Left lung (tissue), 14 donors: ENCODE results near the gene RSPO1. TPM values are rescaled to one million over a fixed set of nuclear protein-coding genes. Genes with fewer than 3 reads are reported as not detected.
"Not testable (repeated sequence)": the region's sequence is repeated elsewhere in the genome, so short reads cannot be mapped to it uniquely, and the experiment has no call there.

Source experiments
- ATAC-seq: fragments of 200-7000 bp; cut with Tn5 transposase; one replicate; pipeline ENCODE4 v1.9.1; 2020; ENCODE audit warnings: moderate library complexity
- DNase-seq, 4 donors: peaks; one replicate each; pipeline ENCODE4 v3.0.0-alpha.2; 2013 to 2020
- H3K27ac ChIP-seq, 2 donors: fragments of 200-600 bp; sonication (generic) in 1 of 2; one replicate each; pipeline versions ENCODE4 v1.5.0 to v1.8.0; 2020 to 2021
- H3K27me3 ChIP-seq, 2 donors: fragments of 200-600 bp; sonication (generic) in 1 of 2; one replicate each; pipeline versions ENCODE4 v1.5.0 to v1.8.0; 2020 to 2021
- H3K36me3 ChIP-seq, 2 donors: fragments of 200-600 bp; sonication (generic) in 1 of 2; one replicate each; pipeline versions ENCODE4 v1.5.0 to v1.8.0; 2020 to 2021
- H3K4me1 ChIP-seq, 2 donors: fragments of 200-600 bp; one replicate each; pipeline ENCODE4 v1.8.0; 2021
- H3K4me3 ChIP-seq, 2 donors: fragments of 200-600 bp; sonication (generic) in 1 of 2; one replicate each; pipeline versions ENCODE4 v1.5.0 to v1.8.0; 2020 to 2021; ENCODE audit warnings: mild to moderate bottlenecking in 1 of 2
- H3K9me3 ChIP-seq, 2 donors: fragments of 200-600 bp; sonication (generic) in 1 of 2; one replicate each; pipeline versions ENCODE4 v1.5.0 to v1.8.0; 2020 to 2021
- CTCF ChIP-seq, 2 donors: fragments of 200-600 bp; sonication (generic) in 1 of 2; IDR thresholded peaks; one replicate each; pipeline versions ENCODE4 v1.5.0 to v1.8.0; 2021; ENCODE audit warnings: antibody characterized with exemption in 2 of 2
- intact Hi-C, 2 donors: fragments of 100-400 bp; cut with DNase I; formaldehyde crosslinking; loops; one replicate each; pipeline versions ENCODE4 v1.11.2 to v1.14.2; 2022
- long read RNA-seq, 12 donors: library from polyadenylated mRNA in 2 of 12; unstranded in 2 of 12; transcript quantifications; one replicate each; pipeline ENCODE4 v2.0.0 and lab custom pipeline, GENCODE V29; 2019 to 2026
- polyA plus RNA-seq, 6 donors: library from polyadenylated mRNA; unstranded; fragments of 120-200 nt; gene quantifications; one replicate each; pipeline ENCODE4 v1.2.1, GENCODE V29; 2013; ENCODE audit not compliant: insufficient read length in 6 of 6
- total RNA-seq, 2 donors: library from RNA; stranded (reverse); fragmentation: NEBNext Ultra II Directional; extraction: Animal tissue kit (Norgen Biotek cat#: 25700); gene quantifications; one replicate each; pipeline ENCODE4 v1.2.1, GENCODE V29; 2021
- donor health status: DM: no; HTN: yes; CAD: no.
- donor health status: DM: no; HTN: no; CAD: no.

Gene RSPO1
- total RNA-seq (1 to 10 TPM in 1 of 2 donors, under 1 TPM in 1; 0.52 to 1.2 TPM), polyA plus RNA-seq (1 to 10 TPM in 5 of 6 donors, under 1 TPM in 1; 0.93 to 2.2 (median 1.6) TPM)
- long read RNA-seq, donor 1 = 0 reads
- long read RNA-seq, donor 2, partial matches to known transcripts = 0 of 1 reads
- long read RNA-seq, donor 2, other reads (novel, unspliced or antisense) = 0 of 1 reads
- long read RNA-seq, donor 3, partial matches to known transcripts = 0 of 1 reads
- long read RNA-seq, donor 3, other reads (novel, unspliced or antisense) = 0 of 1 reads
- long read RNA-seq, donor 4 = 0 reads
- long read RNA-seq, donor 5 = 0 reads
- long read RNA-seq, donor 6 = 0 reads
- long read RNA-seq, donor 7 = 0 reads
- long read RNA-seq, donor 8 = 0 reads
- long read RNA-seq, donor 9 = 0 reads
- long read RNA-seq, donor 10 = 0 reads
- long read RNA-seq, donor 11 = 0 reads
- long read RNA-seq, donor 12 = 0 reads

- Histone ChIP-seq H3K9me3 (no peaks in the 10 kb centered on the region), H3K36me3 (no peaks in the 10 kb centered on the region), H3K27ac (no peak within 1 kb of the TSS), H3K4me1 (peaks cover 0 to 3% of the 10 kb centered on the region in 2 donors), H3K4me3 (peak within 1 kb of the TSS; percentile 13 to 23), H3K27me3 (peaks cover 42 to 100% of the 10 kb centered on the region in 2 donors)
- DNase-seq = peak in 2 of 4 donors; percentile 36 to 39
- ATAC-seq = peak; percentile 74
- no peak for TF ChIP-seq CTCF (IDR thresholded peaks at IDR 0.05)
- intact Hi-C loops = no loop called here
These were observed at the start of gene RSPO1 for GRCh38 chr1:37634244-37634991. RSPO1 (minus strand) TSS chr1:37634892; CDS start chr1:37629661, 5,231 bp downstream.

GRCh38 chr1:37684182-37684581, 49.5 kb upstream of the RSPO1 start:
- not testable (repeated sequence) for DNase-seq, H3K9me3 ChIP-seq, H3K4me3 ChIP-seq, ATAC-seq, H3K27ac ChIP-seq, H3K27me3 ChIP-seq
- intact Hi-C loops = loop anchor here in 1 of 2 donors (5.0 to 10.0 kb wide), 2 partner anchors 82 to 229 kb away; no protein-coding TSS in a partner anchor
- peaks cover under 1 to 18% of the 10 kb centered on the region in 2 donors for H3K4me1 ChIP-seq
- H3K36me3 ChIP-seq = peaks cover 0 to 68% of the 10 kb centered on the region in 2 donors

DNA sequence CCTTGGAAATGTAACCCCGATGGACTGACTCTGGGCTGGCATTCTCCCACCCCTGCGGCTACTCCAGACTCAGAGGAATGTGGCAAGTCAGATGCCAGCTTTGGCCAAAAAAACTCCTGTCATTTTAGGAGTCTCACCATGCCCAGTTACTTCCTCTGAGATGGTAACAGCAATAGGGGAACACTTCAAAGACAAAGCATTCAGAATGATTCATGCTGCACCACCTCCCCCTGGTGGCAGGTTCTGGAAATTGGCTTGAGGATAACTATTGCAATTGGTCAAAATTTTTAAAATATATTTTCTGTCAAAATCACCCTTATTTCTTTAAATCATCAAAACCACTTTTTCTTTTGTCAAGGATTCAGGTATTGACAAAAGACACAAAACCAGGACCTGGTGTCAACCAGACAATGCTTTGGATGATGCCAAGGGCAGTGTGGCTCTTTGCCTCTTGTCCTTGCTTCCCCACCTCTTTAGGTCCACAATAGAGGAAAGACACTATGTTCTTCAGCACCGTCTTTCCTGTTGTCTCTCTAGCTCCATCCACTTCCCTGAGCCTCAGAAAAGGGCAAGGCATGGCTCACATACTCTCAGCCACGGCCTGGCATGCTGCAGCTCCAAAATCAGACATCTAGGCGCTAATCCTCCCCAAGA, 47.8 kb upstream of the RSPO1 start:
- DNase-seq = peak in 3 of 4 donors; percentile 51 to 72 (median 64)
- intact Hi-C loops = loop anchor here in 1 of 2 donors (5.0 to 10.0 kb wide), 2 partner anchors 80 to 228 kb away; no protein-coding TSS in a partner anchor
- Histone ChIP-seq H3K27ac (no peak overlapping the region), H3K4me1 (peaks cover 0 to 6% of the 10 kb centered on the region in 2 donors), H3K36me3 (peaks cover 0 to 60% of the 10 kb centered on the region in 2 donors), H3K27me3 (no peaks in the 10 kb centered on the region), H3K4me3 (no peak overlapping the region), H3K9me3 (no peaks in the 10 kb centered on the region)
- TF ChIP-seq CTCF (IDR thresholded peaks at IDR 0.05) = peak; percentile 82 to 86
- ATAC-seq = peak; percentile 93

GRCh38 chr1:37680933-37681332, 46.2 kb upstream of the RSPO1 start:
- no peak for TF ChIP-seq CTCF (IDR thresholded peaks at IDR 0.05)
- H3K27ac ChIP-seq = no peak overlapping the region
- DNase-seq = no peak
- H3K36me3 ChIP-seq = peaks cover 0 to 47% of the 10 kb centered on the region in 2 donors
- H3K4me3 ChIP-seq = no peak overlapping the region
- no peak for ATAC-seq
- no peaks in the 10 kb centered on the region for H3K9me3 ChIP-seq
- intact Hi-C loops = loop anchor here in 1 of 2 donors (5.0 to 10.0 kb wide), 2 partner anchors 79 to 226 kb away; no protein-coding TSS in a partner anchor
- H3K27me3 ChIP-seq = no peaks in the 10 kb centered on the region
- H3K4me1 ChIP-seq = peaks cover 0 to 9% of the 10 kb centered on the region in 2 donors

GRCh38 chr1:37677808-37678207, 43.1 kb upstream of the RSPO1 start:
- Histone ChIP-seq H3K27me3 (peaks cover 0 to 7% of the 10 kb centered on the region in 2 donors), H3K36me3 (peaks cover 0 to 15% of the 10 kb centered on the region in 2 donors), H3K4me1 (peaks cover 0 to 9% of the 10 kb centered on the region in 2 donors), H3K4me3 (no peak overlapping the region), H3K9me3 (no peaks in the 10 kb centered on the region), H3K27ac (no peak overlapping the region)
- no peak for TF ChIP-seq CTCF (IDR thresholded peaks at IDR 0.05)
- no peak for DNase-seq
- intact Hi-C loops = no loop called here
- ATAC-seq = no peak
